ENCODE measurements around the gene PACSIN2.
"Not testable (repeated sequence)": the region's sequence is repeated elsewhere in the genome, so short reads cannot be mapped to it uniquely, and the experiment has no call there.

Gene PACSIN2

DNA sequence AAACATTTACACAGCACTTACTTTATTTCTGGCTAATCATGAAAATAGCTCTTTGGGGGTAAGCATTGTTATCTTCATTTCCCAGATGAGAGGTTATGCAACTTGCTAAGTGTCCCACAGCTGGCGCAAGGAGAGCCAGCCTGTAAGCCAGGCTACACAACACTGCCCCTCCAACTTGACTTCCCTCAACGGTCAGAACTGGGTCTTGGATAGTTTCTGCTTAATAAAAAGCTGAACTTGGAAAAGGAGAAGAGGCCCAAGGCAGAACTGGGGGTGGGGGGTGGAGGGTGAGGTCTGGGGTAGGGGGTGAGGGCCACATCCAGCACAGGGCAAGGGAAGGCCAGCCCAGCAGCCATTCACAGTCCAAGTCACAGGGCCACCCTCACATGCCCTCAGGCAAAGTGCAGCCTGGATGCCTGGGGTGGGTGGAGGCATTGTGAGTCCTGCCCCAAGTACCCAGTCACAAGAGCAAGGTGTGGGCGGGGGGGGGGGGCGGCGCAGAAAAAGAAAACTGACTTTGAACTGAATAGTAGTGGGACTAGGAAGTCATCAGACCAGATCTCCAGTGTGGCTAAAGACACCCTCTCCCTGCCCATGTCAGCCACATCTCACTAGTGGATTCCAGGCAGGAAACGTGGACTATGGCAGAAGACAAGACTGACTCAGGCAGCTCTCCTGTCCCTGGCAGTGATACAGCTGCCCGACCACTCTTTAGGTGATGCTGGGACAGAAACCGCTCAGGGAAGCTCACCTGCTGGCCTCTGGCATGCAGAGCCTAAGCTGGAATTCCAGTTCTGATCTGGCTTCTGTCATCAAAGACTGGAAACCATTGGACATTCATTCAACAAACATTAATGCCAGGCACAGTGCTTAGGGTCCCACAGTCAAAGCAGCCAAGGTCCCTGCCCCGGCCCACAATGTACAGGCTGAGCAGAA is 52.4 kb downstream of the PACSIN2 start:
- DNase-seq = no peak

GRCh38 chr22:42961810-42962209 is 53.1 kb downstream of the PACSIN2 start:
- DNase-seq = no peak

GRCh38 chr22:42961400-42961690 is 53.6 kb downstream of the PACSIN2 start:
- not testable (repeated sequence) for DNase-seq

DNA sequence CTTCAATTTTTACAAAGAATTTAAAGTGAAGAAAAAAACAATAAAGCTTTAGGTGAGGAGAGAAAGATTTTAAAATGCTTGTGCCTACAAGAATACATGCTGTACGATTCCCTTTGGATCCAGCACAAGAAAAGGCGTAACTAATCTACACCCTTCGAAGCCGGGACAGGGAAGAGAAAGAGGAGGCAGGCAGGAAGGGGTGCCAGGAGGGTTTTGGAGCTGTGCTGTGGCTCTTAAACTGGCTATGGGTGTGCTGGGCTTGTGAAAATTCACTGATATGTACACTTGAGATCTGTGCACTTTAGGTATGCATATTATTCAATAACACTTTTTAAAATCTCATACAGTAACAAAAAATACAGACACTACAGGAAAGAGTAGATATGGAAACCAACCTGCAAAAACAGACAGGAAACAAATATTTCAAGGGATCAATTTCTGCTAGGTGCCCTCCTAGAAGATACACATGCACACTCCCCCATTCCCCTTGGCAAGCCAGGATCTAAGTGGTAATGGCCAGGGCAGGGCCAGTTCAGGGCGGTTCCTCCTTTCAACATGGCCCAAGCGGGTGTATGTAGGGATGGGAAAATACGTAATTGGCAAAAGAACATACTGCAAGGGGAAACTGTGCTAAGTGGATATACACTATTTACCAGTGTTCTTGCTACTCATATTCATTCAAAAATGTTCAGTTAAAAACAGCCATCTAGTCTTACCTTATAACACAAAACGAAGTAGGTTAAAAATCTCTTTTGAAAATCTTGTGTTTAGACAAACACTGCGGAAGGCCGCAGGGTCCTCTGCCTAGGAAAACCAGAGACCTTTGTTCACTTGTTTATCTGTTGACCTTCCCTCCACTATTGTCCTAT is 54.2 kb downstream of the PACSIN2 start:
- no peak for DNase-seq

DNA sequence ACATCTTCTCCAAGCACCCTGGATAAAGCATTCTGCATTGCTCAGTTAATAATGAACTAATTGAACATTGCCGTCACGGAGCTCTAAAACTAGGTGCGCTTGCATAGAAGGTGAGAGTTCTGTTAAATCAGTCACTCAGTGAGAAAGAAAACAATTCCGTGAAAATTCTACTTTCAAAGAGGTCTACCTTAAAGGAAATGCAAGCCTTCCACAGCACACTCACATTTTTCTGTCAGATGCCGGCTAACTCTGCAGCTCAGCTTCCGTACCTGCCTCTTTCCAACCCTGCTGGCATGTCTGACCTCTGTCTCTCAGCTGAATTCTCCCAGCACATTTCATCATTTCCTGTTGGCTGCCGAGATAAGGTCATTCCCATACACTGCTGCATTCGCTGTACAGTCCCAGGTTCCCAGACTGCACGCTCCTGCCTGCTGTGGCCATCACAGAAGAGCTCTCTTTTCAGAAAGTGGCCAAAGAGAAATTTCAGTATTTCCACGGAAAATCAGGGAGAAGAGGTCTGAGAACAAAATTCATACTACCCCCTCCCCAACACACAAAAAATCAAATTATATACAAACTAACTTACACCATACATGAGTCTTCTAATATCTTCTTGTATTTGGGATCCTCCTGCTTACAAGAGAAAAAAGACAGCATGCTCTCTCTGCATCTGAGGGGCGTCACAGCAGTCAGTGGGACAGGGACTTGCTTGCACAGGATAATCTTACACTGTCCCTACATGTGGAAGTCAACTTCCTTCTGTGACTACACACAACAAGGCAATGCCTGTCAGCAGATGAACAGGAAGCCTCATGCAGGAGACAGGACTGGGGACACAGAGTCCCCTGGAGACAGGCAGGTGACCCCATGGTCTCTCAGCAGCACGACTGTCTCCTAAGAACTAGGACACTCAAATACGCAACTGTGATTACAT is 55.1 kb downstream of the PACSIN2 start:
- no peak for DNase-seq

DNA sequence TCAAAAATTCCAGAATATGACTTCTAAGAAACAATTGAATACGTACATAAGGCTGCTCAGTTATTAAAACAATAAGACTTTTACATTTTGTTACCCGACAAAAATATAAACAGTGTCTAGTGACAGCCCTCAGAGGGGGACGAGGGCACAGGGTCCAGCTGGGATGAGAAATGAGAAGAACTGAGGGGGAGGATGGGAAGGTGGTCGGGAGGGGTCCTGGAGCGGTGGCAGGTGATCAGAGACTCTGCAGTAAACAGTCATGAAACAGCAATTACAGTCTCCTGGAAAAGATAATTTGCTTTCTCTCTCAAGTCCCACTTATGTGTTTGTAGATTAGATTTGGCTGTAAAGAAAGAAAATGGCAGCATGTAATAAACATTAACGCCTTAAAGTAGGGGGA is 56.0 kb downstream of the PACSIN2 start:
- DNase-seq = no peak

DNA sequence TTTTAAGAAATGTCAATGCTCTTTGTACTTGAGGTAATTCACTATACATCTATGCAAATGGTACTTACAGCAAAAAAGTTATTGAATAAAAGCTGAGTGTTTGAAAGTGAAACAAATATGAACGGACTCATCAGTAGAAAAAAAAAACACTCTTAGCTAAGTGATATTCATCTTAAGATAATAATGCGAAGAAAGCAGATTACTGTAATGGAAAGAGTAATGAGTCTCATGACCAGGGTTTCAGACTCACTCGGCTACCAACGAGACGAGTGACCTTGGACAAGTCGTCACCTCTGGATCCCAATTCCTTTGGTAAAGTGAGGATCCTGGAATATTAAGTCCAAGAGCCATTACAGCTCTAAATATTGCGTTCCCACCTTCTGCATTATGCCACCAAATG is 57.0 kb downstream of the PACSIN2 start:
- DNase-seq = no peak

GRCh38 chr22:42957544-42957943 is 57.4 kb downstream of the PACSIN2 start:
- no peak for DNase-seq

DNA sequence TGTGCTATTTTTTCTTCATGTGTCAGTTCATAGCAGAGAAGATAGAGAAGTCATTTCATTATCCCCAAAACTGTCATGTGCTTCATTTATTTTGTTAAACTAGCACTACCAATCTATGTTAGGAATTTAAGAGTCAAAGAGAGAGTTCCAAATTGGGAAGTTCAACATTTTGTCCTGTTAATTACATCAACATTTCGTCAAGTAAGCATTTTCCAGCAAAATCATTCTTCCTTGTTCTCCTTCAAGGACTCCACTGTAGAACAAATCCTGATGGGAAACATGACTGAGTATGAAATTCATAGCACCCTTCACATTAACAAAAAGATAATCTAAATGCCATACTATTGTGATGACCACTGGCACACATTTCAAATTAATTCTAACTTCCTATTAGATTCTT is 59.1 kb downstream of the PACSIN2 start:
- no peak for DNase-seq

DNA sequence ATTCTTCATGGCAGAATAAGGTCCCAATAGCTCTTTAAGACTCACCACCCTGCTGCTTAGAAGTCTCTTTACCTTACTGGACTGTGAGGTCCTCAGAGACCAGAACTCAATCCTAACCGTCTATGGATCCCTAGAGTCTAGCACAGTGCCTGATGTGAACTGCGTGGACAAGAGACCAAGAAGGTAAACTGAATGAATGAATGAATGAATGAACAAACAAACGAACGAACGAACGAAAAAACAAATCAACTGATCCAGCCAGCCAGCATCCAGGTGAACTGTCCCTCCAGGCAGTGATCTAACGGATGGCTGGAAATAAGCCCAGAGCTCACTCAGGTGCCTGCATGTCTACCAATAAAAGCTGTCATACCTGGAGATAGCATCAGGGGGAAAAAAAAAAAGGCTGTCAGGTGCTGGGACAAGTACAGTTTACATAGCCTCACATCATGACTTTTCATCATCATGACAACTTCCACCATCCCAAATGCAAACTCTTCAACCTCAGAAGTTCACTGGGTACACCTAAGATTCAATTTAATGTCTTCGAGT is 59.8 kb downstream of the PACSIN2 start:
- DNase-seq = no peak

GRCh38 chr22:42953751-42954150 is 61.2 kb downstream of the PACSIN2 start:
- DNase-seq = not testable (repeated sequence)

DNA sequence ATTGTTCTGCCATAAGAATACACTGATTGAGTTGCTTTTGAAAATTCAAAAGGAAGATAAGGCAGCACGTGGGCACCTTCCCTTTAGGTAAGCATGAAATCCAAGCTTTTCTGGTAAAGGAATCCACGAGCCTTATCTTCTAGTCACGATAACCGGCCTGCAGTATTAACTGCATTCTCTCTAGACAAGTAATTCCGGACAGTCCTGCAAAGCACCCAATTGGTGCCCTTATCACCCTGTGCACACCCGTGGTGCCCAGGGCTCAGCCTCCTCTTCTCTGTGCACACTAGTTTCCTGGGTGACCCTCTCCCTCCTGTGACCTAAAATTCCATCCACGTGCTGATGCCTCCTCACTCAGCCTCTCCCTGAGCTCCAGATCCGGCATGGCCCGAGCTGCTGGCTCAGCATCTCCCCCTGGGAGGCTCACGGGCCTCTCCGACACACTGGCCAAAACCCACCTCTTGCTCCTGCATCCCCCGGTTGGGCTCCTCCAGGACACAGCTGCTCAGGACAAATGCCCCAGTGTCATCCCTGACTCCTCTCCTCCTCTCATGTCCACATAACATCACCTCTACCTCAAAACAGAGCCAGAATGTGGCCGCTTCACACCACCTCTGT is 63.7 kb downstream of the PACSIN2 start:
- no peak for DNase-seq

DNA sequence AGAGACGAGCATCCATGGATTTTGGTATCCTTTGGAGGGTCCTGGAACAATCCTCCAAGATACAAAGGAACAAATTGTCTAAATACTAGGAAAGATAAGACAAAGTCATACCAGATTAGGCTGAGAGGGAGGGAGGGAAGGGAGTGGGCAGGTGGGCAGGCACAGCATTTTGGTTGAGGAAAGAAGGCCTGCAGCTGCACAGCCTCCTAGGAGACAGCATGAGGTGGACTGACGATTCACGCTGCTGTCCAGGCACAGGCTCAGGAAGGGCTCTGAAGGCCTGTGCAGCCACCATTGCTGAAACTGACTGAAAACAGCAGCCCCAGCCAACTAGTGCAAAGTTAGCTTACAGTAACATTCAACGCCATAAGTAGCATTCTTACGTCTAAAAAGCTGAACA is 64.7 kb downstream of the PACSIN2 start:
- DNase-seq = no peak

GRCh38 chr22:42949159-42949558 is 65.8 kb downstream of the PACSIN2 start:
- no peak for DNase-seq

- DNase-seq = no peak
Measured at GRCh38 chr22:42948294-42948693, 66.7 kb downstream of the PACSIN2 start.

DNA sequence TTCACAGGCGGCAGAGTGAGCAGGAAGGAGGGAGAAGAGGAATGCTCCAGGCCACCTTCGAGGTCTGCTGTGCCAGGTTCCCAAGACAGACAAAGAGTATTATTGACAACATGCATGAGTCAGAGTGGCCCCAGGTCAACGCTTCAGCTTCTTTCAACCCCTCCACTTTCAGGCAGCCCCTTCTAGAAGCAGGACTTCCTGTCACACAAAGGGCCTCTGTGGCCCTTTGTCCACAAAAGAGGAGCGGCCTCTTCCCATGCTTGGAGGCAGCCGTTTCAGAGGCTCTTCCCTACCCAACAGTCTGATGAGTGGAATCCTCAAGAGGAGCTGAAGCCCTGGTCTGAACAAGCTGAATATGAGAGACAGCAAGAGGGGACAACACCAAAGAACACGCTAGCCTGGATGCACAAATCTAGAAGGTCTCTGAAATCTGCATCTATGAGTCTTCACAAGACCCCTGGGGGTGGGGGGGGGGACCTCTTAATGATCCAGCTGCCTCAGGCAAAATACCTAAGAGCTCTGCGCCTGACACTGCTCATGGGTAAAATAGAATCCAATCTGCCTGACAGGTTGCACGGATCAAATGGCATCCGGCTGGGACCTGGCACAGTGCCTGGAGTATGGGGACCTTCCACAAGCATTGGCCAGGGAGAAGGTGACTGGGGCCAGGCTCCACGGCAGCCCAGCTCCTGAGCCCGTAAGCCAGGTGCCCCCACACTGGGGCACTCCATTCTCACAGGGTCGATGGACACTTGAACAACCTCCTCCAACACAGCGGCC is 67.5 kb downstream of the PACSIN2 start:
- no peak for DNase-seq

DNA sequence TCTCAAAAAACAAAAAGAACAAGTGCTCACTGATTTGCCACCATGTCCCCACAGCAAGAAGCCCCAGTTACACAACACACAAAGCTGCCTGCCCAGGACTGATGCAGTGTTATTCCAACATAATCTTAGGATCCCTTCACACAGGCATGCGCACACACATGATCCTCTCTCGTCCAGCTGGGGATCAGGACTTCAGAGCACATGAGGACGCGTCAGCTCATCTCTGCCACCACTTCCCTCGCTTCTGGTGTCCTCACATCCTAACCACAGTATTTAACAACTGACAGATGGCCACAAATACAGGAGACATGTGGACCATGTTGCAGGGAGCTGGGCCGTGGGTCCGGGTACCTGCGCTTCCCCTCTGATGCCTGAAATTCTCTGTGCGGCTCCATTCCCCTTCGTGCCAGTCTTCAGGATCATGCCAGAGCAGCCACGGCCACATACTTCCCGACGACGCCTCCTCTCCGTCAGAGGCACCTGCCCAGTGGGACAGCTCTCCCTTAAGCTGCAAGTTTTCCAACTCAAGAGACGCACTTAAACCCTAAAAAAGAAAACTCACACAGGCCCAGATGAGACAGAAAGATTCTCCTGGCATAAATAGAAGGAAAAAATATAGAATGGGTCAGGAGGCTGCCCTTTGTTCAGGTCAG is 68.3 kb downstream of the PACSIN2 start:
- no peak for DNase-seq

GRCh38 chr22:42945736-42946135 is 69.2 kb downstream of the PACSIN2 start:
- no peak for DNase-seq

- DNase-seq = no peak
Measured at GRCh38 chr22:42945027-42945426, 69.9 kb downstream of the PACSIN2 start.

DNA sequence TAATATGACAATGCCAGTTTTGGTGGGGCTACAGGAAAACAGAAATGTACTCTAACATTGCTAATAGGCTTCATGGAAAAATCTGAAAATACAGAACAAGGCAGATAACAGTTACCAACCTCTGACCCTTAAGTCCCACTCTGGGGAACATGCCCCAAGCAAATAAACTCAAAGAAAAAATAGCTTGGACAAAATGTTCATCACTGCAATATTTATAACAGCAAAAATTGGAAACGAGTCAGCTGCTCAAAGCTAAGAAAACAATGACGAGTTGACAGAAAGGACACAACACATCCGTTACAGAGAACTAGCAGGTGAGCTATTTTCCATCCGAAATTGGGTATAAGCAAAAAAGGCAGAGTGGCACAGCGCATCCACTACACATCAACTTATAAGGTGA is 70.5 kb downstream of the PACSIN2 start:
- DNase-seq = no peak

DNA sequence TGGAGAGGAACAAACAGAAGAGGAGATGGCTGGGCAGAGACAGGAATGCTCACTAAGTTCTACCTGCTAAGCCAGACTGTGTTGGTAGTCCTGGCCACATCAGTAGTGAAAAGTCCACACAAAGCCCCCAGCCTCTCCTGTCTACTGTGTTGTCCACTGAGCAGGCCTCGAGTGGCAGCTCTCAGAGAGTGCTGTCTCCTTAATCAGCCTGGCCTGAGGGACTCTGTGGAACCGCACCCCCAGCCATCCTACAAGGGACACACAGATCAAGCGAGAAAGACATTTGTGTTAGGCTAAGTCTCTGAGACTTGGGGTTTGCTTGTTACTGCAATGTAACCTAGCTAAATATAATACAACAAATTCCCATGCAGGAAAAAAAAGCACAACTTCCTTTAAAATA is 71.0 kb downstream of the PACSIN2 start:
- no peak for DNase-seq
